HEK293 (cell line): ENCODE measurements around the gene KRT38.
"Not testable (repeated sequence)": the region's sequence is repeated elsewhere in the genome, so short reads cannot be mapped to it uniquely, and the experiment has no call there.

Source experiments
- CTCF ChIA-PET: fragments of 350-600 bp; formaldehyde crosslinking; extraction: SDS; loops from one replicate; lab custom pipeline; 2021; ENCODE audit warnings: antibody characterized with exemption; lab: Yijun Ruan, JAX
- POLR2A ChIA-PET: fragments of 300-600 bp; formaldehyde crosslinking; extraction: SDS; loops from one replicate; lab custom pipeline; 2020; ENCODE audit warnings: antibody characterized with exemption, inconsistent platforms; lab: Yijun Ruan, JAX
- H3K27ac ChIP-seq: fragments of 200-500 bp; sonication (Bioruptor generic); 2 replicates; pipeline ENCODE4 v1.5.1; 2014; ENCODE audit warnings: low read depth, low read length, control low read depth, inconsistent platforms; ENCODE audit errors: extremely low read depth
- H3K36me3 ChIP-seq, 2 experiments: fragments of 200-500 bp in 1 of 2; sonication (Bioruptor generic) in 1 of 2; 1 replicate in 1 of 2; 2 replicates in 1 of 2; pipeline ENCODE4 v1.5.1; 2014 to 2017; ENCODE audit warnings: inconsistent platforms in 2 of 2, low read length in 2 of 2; ENCODE audit not compliant: control insufficient read depth in 2 of 2, insufficient read depth in 1 of 2
- H3K4me1 ChIP-seq: fragments of 200-500 bp; sonication (Bioruptor generic); 2 replicates; pipeline ENCODE4 v1.5.1; 2014; ENCODE audit warnings: mild to moderate bottlenecking, low read length, inconsistent platforms; ENCODE audit not compliant: control insufficient read depth, insufficient read depth
- H3K4me3 ChIP-seq: 2 replicates; pipeline ENCODE4 v1.5.1; 2011; ENCODE audit warnings: low read depth, mild to moderate bottlenecking, control low read depth, low read length, moderate library complexity
- H3K9me3 ChIP-seq: fragments of 200-500 bp; sonication (Bioruptor generic); 2 replicates; pipeline ENCODE4 v1.5.1; 2014; ENCODE audit warnings: low read depth, low read length, inconsistent platforms; ENCODE audit not compliant: control insufficient read depth, insufficient read depth
- BCL11A ChIP-seq: fragments of 450-650 bp; formaldehyde crosslinking; IDR thresholded peaks from 2 replicates; pipeline ENCODE4 v1.5.1; 2016; ENCODE audit warnings: low read depth, missing biosample characterization, missing genetic modification characterization
- MYNN ChIP-seq: fragments of 450-650 bp; formaldehyde crosslinking; IDR thresholded peaks from 2 replicates; pipeline ENCODE4 v1.5.1; 2016; ENCODE audit warnings: missing biosample characterization, missing genetic modification characterization, borderline replicate concordance
- MZF1 ChIP-seq: fragments of 450-650 bp; formaldehyde crosslinking; IDR thresholded peaks from 2 replicates; pipeline ENCODE4 v1.5.1; 2017; ENCODE audit warnings: missing biosample characterization, missing genetic modification characterization, borderline replicate concordance
- SALL2 ChIP-seq: fragments of 450-650 bp; formaldehyde crosslinking; IDR thresholded peaks from 2 replicates; pipeline ENCODE4 v1.5.0; 2017; ENCODE audit warnings: missing biosample characterization, mild to moderate bottlenecking, missing genetic modification characterization, borderline replicate concordance
- SP2 ChIP-seq: fragments of 450-650 bp; formaldehyde crosslinking; IDR thresholded peaks from 2 replicates; pipeline ENCODE4 v1.5.1; 2016; ENCODE audit warnings: missing biosample characterization, missing genetic modification characterization
- ZBTB20 ChIP-seq: fragments of 450-650 bp; formaldehyde crosslinking; IDR thresholded peaks from 2 replicates; pipeline ENCODE4 v1.5.1; 2016; ENCODE audit warnings: missing biosample characterization, missing genetic modification characterization
- ZFP41 ChIP-seq: fragments of 450-650 bp; formaldehyde crosslinking; IDR thresholded peaks from 2 replicates; pipeline ENCODE4 v1.5.1; 2016; ENCODE audit warnings: missing biosample characterization, missing genetic modification characterization, borderline replicate concordance
- ZNF10 ChIP-seq: fragments of 450-650 bp; formaldehyde crosslinking; IDR thresholded peaks from 2 replicates; pipeline ENCODE4 v1.5.1; 2017; ENCODE audit warnings: missing biosample characterization, missing genetic modification characterization
- ZNF350 ChIP-seq: fragments of 450-650 bp; formaldehyde crosslinking; IDR thresholded peaks from 2 replicates; pipeline ENCODE4 v1.5.0; 2017; ENCODE audit warnings: missing biosample characterization, mild to moderate bottlenecking, missing genetic modification characterization
- ZNF37A ChIP-seq: fragments of 450-650 bp; IDR thresholded peaks from 2 replicates; pipeline ENCODE4 v1.5.1; 2018; ENCODE audit warnings: missing biosample characterization, missing genetic modification characterization
- ZNF416 ChIP-seq: fragments of 450-650 bp; formaldehyde crosslinking; IDR thresholded peaks from 2 replicates; pipeline ENCODE4 v1.5.1; 2016; ENCODE audit warnings: missing biosample characterization, missing genetic modification characterization
- ZNF501 ChIP-seq: fragments of 450-650 bp; formaldehyde crosslinking; IDR thresholded peaks from 2 replicates; pipeline ENCODE4 v1.5.1; 2016; ENCODE audit warnings: missing biosample characterization, missing genetic modification characterization
- ZNF548 ChIP-seq: fragments of 450-650 bp; formaldehyde crosslinking; IDR thresholded peaks from 2 replicates; pipeline ENCODE4 v1.5.1; 2016; ENCODE audit warnings: missing biosample characterization, missing genetic modification characterization
- ZNF585B ChIP-seq: fragments of 450-650 bp; formaldehyde crosslinking; IDR thresholded peaks from 2 replicates; pipeline ENCODE4 v1.5.1; 2016; ENCODE audit warnings: missing biosample characterization, missing genetic modification characterization
- ZSCAN30 ChIP-seq: fragments of 450-650 bp; IDR thresholded peaks from 2 replicates; pipeline ENCODE4 v1.5.1; 2018; ENCODE audit warnings: missing biosample characterization, mild to moderate bottlenecking, missing genetic modification characterization, moderate library complexity
- ZSCAN5A ChIP-seq: fragments of 450-650 bp; formaldehyde crosslinking; IDR thresholded peaks from 2 replicates; pipeline ENCODE4 v1.5.1; 2016; ENCODE audit warnings: missing biosample characterization, missing genetic modification characterization
- TF ChIP-seq, protein P1 (sequence below): fragments of 450-650 bp; formaldehyde crosslinking; IDR thresholded peaks from 2 replicates; pipeline ENCODE4 v1.5.1; 2016; ENCODE audit warnings: missing biosample characterization, missing genetic modification characterization

KRT38 gene

DNA sequence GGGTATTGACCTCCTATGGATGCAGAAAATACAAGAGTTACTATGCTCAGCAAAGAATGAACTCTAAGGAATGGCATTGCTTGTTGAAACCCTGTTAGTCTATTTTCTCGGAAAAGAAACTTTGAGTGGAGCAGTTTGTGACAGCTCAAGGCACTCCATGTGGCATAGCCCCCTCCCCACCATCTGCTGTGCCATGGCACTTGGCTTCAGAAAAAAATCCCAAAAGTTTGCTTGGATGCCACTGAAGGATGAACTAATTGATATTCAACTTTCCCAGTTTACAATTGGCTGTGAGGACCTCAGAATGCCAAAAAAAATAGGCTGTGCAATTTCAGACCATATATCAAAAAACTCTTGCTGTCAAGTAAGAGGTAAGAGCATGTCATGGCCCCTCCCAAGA is 45.2 kb downstream of the KRT38 start:
- H3K27ac ChIP-seq = no peak overlapping the region
- no peaks in the 10 kb centered on the region for H3K36me3 ChIP-seq
- TF ChIP-seq, protein P1, sequence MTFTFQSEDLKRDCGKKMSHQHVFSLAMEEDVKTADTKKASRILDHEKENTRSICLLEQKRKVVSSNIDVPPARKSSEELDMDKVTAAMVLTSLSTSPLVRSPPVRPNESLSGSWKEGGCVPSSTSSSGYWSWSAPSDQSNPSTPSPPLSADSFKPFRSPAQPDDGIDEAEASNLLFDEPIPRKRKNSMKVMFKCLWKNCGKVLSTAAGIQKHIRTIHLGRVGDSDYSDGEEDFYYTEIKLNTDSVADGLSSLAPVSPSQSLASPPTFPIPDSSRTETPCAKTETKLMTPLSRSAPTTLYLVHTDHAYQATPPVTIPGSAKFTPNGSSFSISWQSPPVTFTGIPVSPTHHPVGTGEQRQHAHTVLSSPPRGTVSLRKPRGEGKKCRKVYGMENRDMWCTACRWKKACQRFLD = no peak
- TF ChIP-seq ZNF585B (tag by site-specific recombination) (no peak), ZNF548 (no peak)
- no peak overlapping the region for H3K4me3 ChIP-seq
- CTCF ChIA-PET = interaction anchor here (0.7 kb wide), 1 partner anchor 73 kb away, joined by 3 read pairs; no protein-coding TSS in a partner anchor
- no peaks in the 10 kb centered on the region for H3K9me3 ChIP-seq
- peaks cover 4% of the 10 kb centered on the region; the same call in 1 of the 2 replicates for H3K4me1 ChIP-seq
- POLR2A ChIA-PET = no interaction called here

DNA sequence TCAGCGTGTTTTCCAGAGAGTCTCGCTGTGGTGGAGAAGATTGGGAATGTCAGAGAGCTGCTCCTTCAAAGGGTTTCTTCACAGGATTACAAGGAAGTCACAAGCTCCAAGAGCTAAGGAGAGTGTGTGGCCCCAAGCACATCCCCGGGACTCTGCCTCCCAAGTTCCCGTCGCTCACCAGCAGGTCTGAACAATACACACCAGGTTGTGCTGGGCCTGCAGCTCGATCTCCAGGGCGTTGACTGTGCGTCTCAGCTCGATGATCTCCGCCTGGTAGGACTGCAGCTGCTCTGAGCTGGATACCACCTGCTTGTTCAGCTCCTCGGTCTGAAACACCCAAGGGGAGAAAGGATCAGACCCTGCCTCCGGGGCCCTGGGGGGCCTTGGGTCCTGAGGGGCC is 45.7 kb downstream of the KRT38 start:
- H3K9me3 ChIP-seq, H3K4me3 ChIP-seq, H3K27ac ChIP-seq, POLR2A ChIA-PET, H3K4me1 ChIP-seq, H3K36me3 ChIP-seq: not testable (repeated sequence)
- CTCF ChIA-PET = interaction anchor here (0.7 kb wide), 1 partner anchor 73 kb away, joined by 3 read pairs; no protein-coding TSS in a partner anchor

- H3K4me1 ChIP-seq = peaks cover 6% of the 10 kb centered on the region; the same call in 1 of the 2 replicates
- TF ChIP-seq ZNF37A (tag by site-specific recombination) = no peak
- TF ChIP-seq ZNF350 (tag by site-specific recombination) = no peak
- no peak for TF ChIP-seq ZNF416 (tag by site-specific recombination)
- no peak for TF ChIP-seq ZSCAN30
- TF ChIP-seq SALL2 (tag by site-specific recombination) = no peak
- TF ChIP-seq ZBTB20 (tag by site-specific recombination) = no peak
- no peak for TF ChIP-seq ZSCAN5A (tag by site-specific recombination)
- no peak for TF ChIP-seq ZNF10
- no peak for TF ChIP-seq MYNN (tag by site-specific recombination)
- TF ChIP-seq BCL11A (tag by site-specific recombination) = no peak
- no peaks in the 10 kb centered on the region for H3K9me3 ChIP-seq
- H3K36me3 ChIP-seq = no peaks in the 10 kb centered on the region
- no peak overlapping the region for H3K4me3 ChIP-seq
- ChIA-PET POLR2A (no interaction called here), CTCF (no interaction called here)
- no peak overlapping the region for H3K27ac ChIP-seq
Observed at GRCh38 chr17:41394254-41394996, 46.4 kb downstream of the KRT38 start.

GRCh38 chr17:41393826-41394225 is 47.0 kb downstream of the KRT38 start:
- POLR2A ChIA-PET = no interaction called here
- CTCF ChIA-PET = no interaction called here
- TF ChIP-seq MZF1 (no peak), SP2 (no peak), ZNF501 (no peak), ZFP41 (no peak)

More at GRCh38 chr17:41393826-41394225, 47.0 kb downstream of the KRT38 start:
- H3K27ac ChIP-seq = no peak overlapping the region
- no peaks in the 10 kb centered on the region for H3K9me3 ChIP-seq
- H3K4me1 ChIP-seq = peaks cover 2% of the 10 kb centered on the region; the same call in 1 of the 2 replicates
- no peak overlapping the region for H3K4me3 ChIP-seq
- H3K36me3 ChIP-seq = no peaks in the 10 kb centered on the region
